HG03457 (cell line): ENCODE data around the gene ECD.
"Not testable (repeated sequence)": the region's sequence is repeated elsewhere in the genome, so short reads cannot be mapped to it uniquely, and the experiment has no call there.

Experiments used
- ATAC-seq: cut with Tn5 transposase; IDR thresholded peaks from one replicate; pipeline ENCODE4 v1.9.1; 2021; ENCODE audit warnings: moderate number of reproducible peaks; ENCODE audit not compliant: unreplicated experiment

Gene ECD

GRCh38 chr10:73161079-73161478 is 6.7 kb downstream of the ECD start:
- ATAC-seq = no peak

GRCh38 chr10:73159038-73159648 is 8.7 kb downstream of the ECD start:
- ATAC-seq = no peak

GRCh38 chr10:73156054-73156453 is 11.8 kb downstream of the ECD start:
- no peak for ATAC-seq

- no peak for ATAC-seq
These were observed 15.8 kb downstream of the ECD start for GRCh38 chr10:73152009-73152408.

- not testable (repeated sequence) for ATAC-seq
These were observed 17.0 kb downstream of the ECD start for GRCh38 chr10:73150633-73151413.

- no peak for ATAC-seq
These were observed 26.2 kb downstream of the ECD start for GRCh38 chr10:73141603-73142002.

- no peak for ATAC-seq
These were observed 28.6 kb downstream of the ECD start for GRCh38 chr10:73139251-73139650.

GRCh38 chr10:73136627-73137026 is 31.2 kb downstream of the ECD start:
- ATAC-seq = no peak

GRCh38 chr10:73134727-73135126 is 33.1 kb downstream of the ECD start:
- ATAC-seq = no peak

GRCh38 chr10:73131913-73132686 is 35.7 kb downstream of the ECD start:
- ATAC-seq = no peak

- no peak for ATAC-seq
These were observed 36.5 kb downstream of the ECD start for GRCh38 chr10:73131301-73131700.

GRCh38 chr10:73126343-73126742 is 41.5 kb downstream of the ECD start:
- no peak for ATAC-seq

GRCh38 chr10:73119952-73120351 is 47.9 kb downstream of the ECD start:
- no peak for ATAC-seq

- ATAC-seq = no peak
These were observed 48.4 kb downstream of the ECD start for GRCh38 chr10:73119457-73119856.

- no peak for ATAC-seq
These were observed 49.6 kb downstream of the ECD start for GRCh38 chr10:73117976-73118743.

GRCh38 chr10:73116017-73116416 is 51.8 kb downstream of the ECD start:
- ATAC-seq = no peak

GRCh38 chr10:73113551-73113950 is 54.3 kb downstream of the ECD start:
- no peak for ATAC-seq

GRCh38 chr10:73112032-73112431 is 55.8 kb downstream of the ECD start:
- not testable (repeated sequence) for ATAC-seq

- ATAC-seq = no peak
These were observed 57.4 kb downstream of the ECD start, which contains the start of gene NUDT13 for GRCh38 chr10:73110345-73110849. NUDT13 (plus strand) TSS chr10:73110455; CDS start chr10:73114366, 3,911 bp downstream.

- not testable (repeated sequence) for ATAC-seq
These were observed 58.6 kb downstream of the ECD start for GRCh38 chr10:73109248-73109652.

GRCh38 chr10:73106301-73106700 is 61.5 kb downstream of the ECD start:
- no peak for ATAC-seq
